ENCODE results near the gene PTPRE.
A peak's percentile ranks its signal among the peaks of the same experiment; 100 is the strongest.

PTPRE gene

DNA sequence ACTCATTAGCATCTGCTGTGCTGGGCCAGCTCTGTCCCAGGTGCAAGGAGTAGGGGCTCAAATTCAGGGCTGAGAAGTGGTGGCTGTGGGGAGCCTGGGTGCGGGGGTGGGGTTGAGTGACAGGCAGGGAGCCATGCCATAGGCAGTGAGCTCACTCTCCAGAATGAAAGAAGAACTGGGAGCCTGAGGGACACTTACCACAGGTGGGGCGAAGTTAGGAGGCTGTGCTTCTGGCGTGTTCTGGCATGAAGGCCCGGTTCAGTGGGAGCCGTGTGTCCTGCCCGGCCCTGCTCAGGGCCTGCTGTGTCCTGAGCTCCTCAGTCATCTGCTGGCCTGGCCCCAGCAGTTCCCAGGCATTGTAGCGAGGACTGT, 156.8 kb downstream of the PTPRE start:
- no peak for DNase-seq
- no peak overlapping the region for H3K27ac ChIP-seq
- H3K4me3 ChIP-seq (ENCODE audit: low read depth, low read length): no peak overlapping the region
- H3K27me3 ChIP-seq (ENCODE audit: insufficient read depth, low read depth, severe bottlenecking): no peaks in the 10 kb centered on the region
- no peaks in the 10 kb centered on the region for H3K36me3 ChIP-seq
- no peaks in the 10 kb centered on the region for H3K9me3 ChIP-seq (ENCODE audit: severe bottlenecking)
- TF ChIP-seq, protein P1, sequence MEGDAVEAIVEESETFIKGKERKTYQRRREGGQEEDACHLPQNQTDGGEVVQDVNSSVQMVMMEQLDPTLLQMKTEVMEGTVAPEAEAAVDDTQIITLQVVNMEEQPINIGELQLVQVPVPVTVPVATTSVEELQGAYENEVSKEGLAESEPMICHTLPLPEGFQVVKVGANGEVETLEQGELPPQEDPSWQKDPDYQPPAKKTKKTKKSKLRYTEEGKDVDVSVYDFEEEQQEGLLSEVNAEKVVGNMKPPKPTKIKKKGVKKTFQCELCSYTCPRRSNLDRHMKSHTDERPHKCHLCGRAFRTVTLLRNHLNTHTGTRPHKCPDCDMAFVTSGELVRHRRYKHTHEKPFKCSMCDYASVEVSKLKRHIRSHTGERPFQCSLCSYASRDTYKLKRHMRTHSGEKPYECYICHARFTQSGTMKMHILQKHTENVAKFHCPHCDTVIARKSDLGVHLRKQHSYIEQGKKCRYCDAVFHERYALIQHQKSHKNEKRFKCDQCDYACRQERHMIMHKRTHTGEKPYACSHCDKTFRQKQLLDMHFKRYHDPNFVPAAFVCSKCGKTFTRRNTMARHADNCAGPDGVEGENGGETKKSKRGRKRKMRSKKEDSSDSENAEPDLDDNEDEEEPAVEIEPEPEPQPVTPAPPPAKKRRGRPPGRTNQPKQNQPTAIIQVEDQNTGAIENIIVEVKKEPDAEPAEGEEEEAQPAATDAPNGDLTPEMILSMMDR (IDR thresholded peaks at IDR 0.05; ENCODE audit: low read depth, low read length): no peak

DNA sequence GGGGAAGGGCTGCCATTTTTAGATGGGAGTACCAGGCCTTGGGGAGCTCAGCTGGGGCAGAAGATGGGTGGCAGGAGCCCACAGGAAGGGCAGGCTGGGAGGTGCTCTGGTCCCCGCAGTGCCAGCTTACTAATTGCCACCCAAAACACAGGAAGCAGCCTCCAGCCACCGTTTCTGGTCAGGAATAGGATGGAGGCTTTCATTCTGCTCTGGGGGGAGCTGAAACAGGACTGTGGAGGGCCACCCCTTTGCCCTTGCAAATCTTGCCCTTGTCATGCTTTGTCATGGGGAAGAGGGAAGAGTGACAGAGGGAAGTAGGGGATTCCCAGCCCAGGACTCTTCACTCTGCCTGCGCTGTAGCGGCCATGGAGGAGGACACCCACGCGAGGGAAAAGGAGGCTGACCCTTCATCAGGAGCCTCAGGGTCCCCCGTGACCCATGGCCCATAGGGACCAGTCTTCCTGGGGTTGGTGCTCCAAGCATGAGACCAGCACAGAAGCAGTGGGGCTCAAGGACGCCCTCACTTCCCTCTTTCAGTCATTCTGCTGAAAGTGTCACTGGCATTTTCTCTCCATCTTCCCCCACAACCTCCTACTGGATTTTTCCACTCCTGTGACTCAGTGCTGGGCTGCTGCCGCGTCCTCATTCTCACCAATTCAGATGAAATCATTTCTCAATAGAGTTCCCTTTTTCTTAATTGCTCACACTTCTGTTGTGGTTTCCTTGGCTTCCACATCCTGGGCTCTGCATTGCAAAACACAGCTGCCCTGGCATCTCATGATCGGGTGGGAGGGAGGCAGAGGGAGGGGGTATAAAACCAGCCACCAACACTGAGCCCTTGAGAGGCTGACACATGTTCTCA, 157.4 kb downstream of the PTPRE start:
- Histone ChIP-seq H3K4me3 (ENCODE audit: low read depth, low read length) (no peak overlapping the region), H3K36me3 (no peaks in the 10 kb centered on the region), H3K9me3 (ENCODE audit: severe bottlenecking) (no peaks in the 10 kb centered on the region), H3K27me3 (ENCODE audit: insufficient read depth, low read depth, severe bottlenecking) (no peaks in the 10 kb centered on the region), H3K27ac (no peak overlapping the region)
- TF ChIP-seq, protein P1 (IDR thresholded peaks at IDR 0.05; ENCODE audit: low read depth, low read length): no peak
- no peak for DNase-seq

DNA sequence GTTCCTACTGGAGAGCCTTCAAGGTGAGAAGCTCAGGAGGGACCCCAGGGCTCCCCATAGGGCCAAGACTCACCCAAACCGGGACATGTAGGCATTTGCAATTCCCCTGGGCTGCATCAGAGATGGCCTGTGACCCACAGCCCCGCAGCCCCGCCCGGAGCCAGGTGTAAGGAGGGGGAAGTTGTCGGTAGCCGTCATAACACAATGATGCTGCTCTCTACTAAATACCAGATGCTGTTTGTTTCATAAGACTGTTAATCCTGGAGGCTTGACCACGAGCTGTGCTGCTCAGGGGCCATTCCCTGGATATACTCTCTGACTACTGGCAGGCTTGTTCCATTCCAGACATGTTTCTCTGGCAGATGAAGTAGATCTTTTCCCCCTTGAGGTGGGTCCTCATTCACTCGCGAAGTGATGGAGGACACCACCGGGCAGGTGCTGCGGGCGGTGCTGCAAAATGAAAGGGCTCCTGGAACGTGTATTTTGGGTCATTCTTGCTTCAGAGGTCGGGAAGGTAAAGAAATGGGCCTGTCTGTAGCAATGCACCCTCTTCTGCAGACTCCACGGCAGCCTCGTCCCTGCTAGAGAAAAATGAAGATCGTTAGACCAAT, 158.2 kb downstream of the PTPRE start:
- Histone ChIP-seq H3K4me3 (ENCODE audit: low read depth, low read length) (no peak overlapping the region), H3K9me3 (ENCODE audit: severe bottlenecking) (no peaks in the 10 kb centered on the region), H3K27me3 (ENCODE audit: insufficient read depth, low read depth, severe bottlenecking) (no peaks in the 10 kb centered on the region), H3K36me3 (no peaks in the 10 kb centered on the region), H3K27ac (no peak overlapping the region)
- DNase-seq: peak; percentile 22
- TF ChIP-seq, protein P1 (IDR thresholded peaks at IDR 0.05; ENCODE audit: low read depth, low read length): no peak

DNA sequence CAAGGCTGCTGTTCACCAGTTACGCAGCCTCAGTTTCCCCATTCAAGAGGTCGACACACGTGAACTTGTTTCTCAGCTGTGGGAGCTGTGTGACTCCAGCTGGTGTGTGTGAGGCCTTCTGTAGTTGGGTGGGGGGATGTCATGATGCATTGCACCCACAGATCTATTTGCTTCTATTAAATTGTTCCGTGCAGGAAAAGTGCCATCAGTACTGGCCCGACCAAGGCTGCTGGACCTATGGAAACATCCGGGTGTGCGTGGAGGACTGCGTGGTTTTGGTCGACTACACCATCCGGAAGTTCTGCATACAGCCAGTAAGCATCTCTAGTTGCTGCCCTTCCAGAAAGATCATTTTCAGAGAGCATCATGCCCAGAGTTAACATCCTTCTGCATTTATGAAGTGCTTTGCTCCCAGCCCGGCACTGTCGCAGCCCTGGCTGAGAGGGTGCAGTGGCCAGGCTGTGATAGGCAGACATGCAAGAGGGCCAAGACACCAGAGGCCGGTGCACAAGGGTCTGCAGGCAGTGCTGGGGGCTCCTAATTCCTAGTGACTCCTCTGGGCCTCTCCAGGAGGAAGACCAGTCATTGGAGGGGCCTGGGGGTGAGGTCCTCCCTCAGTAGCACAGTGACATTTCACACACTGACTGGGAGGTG, 159.1 kb downstream of the PTPRE start:
- H3K27me3 ChIP-seq (ENCODE audit: insufficient read depth, low read depth, severe bottlenecking): no peaks in the 10 kb centered on the region
- H3K36me3 ChIP-seq: no peaks in the 10 kb centered on the region
- no peak overlapping the region for H3K4me3 ChIP-seq (ENCODE audit: low read depth, low read length)
- DNase-seq: no peak
- TF ChIP-seq, protein P1 (IDR thresholded peaks at IDR 0.05; ENCODE audit: low read depth, low read length): no peak
- no peak overlapping the region for H3K27ac ChIP-seq
- no peaks in the 10 kb centered on the region for H3K9me3 ChIP-seq (ENCODE audit: severe bottlenecking)

DNA sequence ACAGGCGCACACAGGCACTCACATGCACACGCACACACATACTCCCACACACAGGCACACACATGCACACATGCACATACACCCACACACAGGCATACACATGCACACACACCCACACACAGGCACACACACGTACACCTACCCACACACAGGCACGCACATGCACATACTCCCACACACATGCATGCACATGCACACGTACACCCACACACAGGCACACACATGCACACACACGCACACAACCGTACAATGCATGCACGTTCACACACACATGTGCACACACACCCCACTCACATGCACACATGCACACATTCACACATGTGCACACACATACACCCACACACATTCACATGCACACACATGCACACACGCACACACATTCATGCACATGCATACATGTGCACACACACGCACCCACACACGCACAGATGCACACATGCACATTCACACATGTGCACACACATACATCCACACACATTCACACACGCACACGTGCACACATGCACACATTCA, 160.0 kb downstream of the PTPRE start:
- no peak for DNase-seq
- no peak overlapping the region for H3K27ac ChIP-seq
- TF ChIP-seq, protein P1 (IDR thresholded peaks at IDR 0.05; ENCODE audit: low read depth, low read length): no peak
- no peaks in the 10 kb centered on the region for H3K27me3 ChIP-seq (ENCODE audit: insufficient read depth, low read depth, severe bottlenecking)
- no peak overlapping the region for H3K4me3 ChIP-seq (ENCODE audit: low read depth, low read length)
- H3K9me3 ChIP-seq (ENCODE audit: severe bottlenecking): no peaks in the 10 kb centered on the region
- H3K36me3 ChIP-seq: no peaks in the 10 kb centered on the region
